ENCODE measurements around the gene ANAPC2. TPM values are rescaled to one million over a fixed set of nuclear protein-coding genes. Genes with fewer than 3 reads are reported as not detected.
A peak's percentile ranks its signal among the peaks of the same experiment; 100 is the strongest.

The ANAPC2 gene
- total RNA-seq, 2 donors from 2014 or later: 32.5 to 64.5 TPM

DNA sequence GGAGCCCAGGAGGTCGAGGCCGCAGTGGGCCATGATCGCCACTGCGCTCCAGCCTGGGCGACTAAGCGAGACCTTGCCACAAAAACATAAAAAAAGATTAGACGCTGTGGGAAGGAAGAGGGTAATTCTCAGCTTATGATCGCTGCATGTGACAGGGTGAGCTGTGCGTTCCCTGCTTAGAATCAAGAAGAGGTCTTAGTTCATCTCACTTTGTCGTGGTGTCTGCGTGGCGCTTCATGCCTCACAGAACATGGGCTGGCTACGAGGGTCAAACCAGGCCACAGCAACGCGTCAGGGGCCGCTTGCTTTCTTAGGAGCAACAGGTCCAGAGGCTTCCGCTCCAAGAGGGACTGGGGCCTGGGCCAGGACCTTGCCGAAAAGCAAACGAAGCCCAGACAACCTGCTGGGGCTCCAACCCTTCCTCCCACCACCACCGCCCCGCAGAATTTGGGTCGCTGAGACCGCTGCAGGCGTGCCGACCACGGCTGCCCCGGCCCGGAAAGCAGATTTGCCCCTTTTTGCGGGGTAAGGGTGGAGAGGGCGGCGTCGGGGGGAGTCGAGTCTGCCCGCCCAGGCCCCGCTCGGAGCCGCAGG lies 59.4 kb downstream of the ANAPC2 start:
- no peak for DNase-seq (ENCODE audit: low spot score)
- WGBS: 24% methylated on average over 37 of the region's 37 CpGs
- Histone ChIP-seq H3K36me3 (no peaks in the 10 kb centered on the region), H3K4me3 (peak overlapping the region; percentile 60 to 69), H3K27me3 (replicated peaks; ENCODE audit: insufficient read depth) (no peaks in the 10 kb centered on the region), H3K27ac (peak overlapping the region; percentile 63 to 67), H3K9me3 (no peaks in the 10 kb centered on the region), H3K4me1 (replicated peaks) (peaks cover 4% of the 10 kb centered on the region)
- intact Hi-C loops (cut with DNase I): no loop called here
- TF ChIP-seq, protein P1, sequence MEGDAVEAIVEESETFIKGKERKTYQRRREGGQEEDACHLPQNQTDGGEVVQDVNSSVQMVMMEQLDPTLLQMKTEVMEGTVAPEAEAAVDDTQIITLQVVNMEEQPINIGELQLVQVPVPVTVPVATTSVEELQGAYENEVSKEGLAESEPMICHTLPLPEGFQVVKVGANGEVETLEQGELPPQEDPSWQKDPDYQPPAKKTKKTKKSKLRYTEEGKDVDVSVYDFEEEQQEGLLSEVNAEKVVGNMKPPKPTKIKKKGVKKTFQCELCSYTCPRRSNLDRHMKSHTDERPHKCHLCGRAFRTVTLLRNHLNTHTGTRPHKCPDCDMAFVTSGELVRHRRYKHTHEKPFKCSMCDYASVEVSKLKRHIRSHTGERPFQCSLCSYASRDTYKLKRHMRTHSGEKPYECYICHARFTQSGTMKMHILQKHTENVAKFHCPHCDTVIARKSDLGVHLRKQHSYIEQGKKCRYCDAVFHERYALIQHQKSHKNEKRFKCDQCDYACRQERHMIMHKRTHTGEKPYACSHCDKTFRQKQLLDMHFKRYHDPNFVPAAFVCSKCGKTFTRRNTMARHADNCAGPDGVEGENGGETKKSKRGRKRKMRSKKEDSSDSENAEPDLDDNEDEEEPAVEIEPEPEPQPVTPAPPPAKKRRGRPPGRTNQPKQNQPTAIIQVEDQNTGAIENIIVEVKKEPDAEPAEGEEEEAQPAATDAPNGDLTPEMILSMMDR (IDR thresholded peaks at IDR 0.05): no peak
- no peak for TF ChIP-seq POLR2AphosphoS5 (IDR thresholded peaks at IDR 0.05)
- no peak for TF ChIP-seq POLR2A (IDR thresholded peaks at IDR 0.05)

DNA sequence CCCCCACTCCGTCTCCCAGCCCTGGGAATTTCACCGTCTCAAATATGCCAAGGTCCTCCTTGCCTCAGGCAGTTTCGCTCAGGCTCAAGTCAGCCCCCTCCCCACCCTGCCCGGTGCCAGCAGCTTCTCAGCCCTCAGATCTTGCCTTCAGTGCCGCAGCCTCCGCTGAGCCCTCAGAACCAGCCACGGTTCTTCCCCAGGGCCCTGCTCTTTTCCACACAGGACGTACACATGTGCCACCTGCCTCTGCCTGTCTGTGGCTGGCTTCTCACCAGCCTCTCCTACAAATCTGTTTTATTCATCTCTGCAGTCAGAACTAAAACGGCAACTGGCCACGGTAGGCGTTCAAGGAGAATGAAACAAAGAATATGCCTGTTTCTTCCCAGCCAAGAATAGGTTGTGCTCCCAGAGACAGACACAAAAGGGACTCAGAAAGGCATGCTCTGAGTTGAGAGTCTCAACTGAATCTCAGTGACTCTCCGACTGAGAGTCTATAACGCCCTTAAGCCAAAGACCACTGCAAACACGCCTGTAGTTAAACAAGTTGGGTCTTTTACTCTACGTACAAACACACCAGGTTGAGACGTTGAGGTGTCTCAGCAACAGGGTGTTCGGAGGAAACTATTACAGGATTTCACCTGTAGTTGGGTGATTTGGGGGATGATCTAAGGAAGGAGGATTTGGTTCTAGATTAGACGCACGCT lies 60.0 kb downstream of the ANAPC2 start:
- Histone ChIP-seq H3K27ac (no peak overlapping the region), H3K36me3 (no peaks in the 10 kb centered on the region), H3K9me3 (no peaks in the 10 kb centered on the region), H3K4me3 (peak overlapping the region in 1 of 2 donors; percentile 69), H3K27me3 (replicated peaks; ENCODE audit: insufficient read depth) (no peaks in the 10 kb centered on the region), H3K4me1 (replicated peaks) (peaks cover 4% of the 10 kb centered on the region)
- WGBS: 76% methylated on average over 19 of the region's 19 CpGs
- no peak for DNase-seq (ENCODE audit: low spot score)
- intact Hi-C loops (cut with DNase I): no loop called here
- no peak for TF ChIP-seq POLR2A (IDR thresholded peaks at IDR 0.05)
- no peak for TF ChIP-seq POLR2AphosphoS5 (IDR thresholded peaks at IDR 0.05)
- TF ChIP-seq, protein P1 (IDR thresholded peaks at IDR 0.05): no peak

DNA sequence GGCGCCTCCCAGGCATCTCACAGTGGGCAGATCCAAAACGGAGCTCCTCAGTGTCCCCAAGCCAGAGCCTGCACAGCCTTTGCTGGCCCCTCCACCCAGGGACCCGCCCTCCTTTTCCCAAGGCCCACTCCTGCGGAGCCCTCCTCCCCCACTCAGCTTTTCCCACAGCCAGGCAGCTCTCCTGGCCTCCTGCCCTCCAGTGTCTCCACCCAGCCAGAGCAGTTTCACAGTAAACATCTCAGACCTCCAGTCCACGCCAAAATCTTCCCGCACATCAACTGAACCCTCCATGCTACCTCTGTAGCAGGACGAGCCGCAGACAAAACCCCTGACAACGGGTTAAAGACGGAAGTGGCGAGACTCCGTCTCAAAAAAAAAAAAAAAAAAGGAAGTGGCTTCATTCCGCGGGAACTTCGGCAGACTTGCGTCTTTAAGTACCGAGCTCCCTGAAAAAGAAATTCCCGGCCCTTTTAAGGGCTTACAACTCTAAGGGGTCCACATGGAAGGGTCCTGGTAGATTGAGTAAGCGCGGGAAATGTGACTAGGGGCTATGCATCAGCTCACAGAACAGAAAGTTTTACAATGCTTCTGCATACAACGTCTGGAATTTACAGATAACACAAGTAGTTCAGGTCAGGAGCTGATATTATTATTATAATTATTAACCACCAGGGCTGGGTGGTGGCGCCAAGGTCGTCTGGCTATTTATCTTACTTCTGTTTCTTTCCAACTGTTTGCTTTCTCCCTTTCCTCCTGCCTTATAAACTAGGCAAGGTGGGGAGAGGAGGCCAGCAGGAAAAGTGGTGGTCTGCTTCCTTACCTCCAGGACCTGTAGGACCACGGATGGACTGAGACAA lies 60.8 kb downstream of the ANAPC2 start:
- intact Hi-C loops (cut with DNase I): no loop called here

DNA sequence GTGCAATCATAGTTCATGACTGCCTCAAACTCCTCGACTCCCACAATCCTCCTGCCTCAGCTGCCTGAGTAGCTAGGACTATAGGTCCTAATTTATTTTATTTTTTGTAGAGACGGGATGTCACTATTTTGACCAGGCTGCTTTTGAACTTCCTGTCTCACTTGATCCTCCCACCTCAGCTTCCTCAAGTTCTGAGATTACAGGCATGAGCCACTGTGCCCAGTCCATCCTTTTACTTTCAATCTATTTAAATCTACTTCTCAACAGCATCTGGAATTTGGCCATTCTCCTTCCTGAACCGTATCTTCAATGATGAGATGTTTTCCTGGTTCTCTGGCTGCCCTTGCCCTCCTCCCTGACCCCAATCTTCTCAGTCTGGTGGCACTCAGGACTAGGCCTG lies 61.6 kb downstream of the ANAPC2 start:
- intact Hi-C loops (cut with DNase I): no loop called here
- no peak for DNase-seq (ENCODE audit: low spot score)
- 60% methylated on average over 3 of the region's 3 CpGs for WGBS
- Histone ChIP-seq H3K4me3 (no peak overlapping the region), H3K9me3 (no peaks in the 10 kb centered on the region), H3K27ac (peak overlapping the region in 1 of 2 donors; percentile 11), H3K27me3 (replicated peaks; ENCODE audit: insufficient read depth) (no peaks in the 10 kb centered on the region), H3K4me1 (replicated peaks) (peaks cover 4% of the 10 kb centered on the region), H3K36me3 (no peaks in the 10 kb centered on the region)
- TF ChIP-seq POLR2A (IDR thresholded peaks at IDR 0.05) (no peak), POLR2AphosphoS5 (IDR thresholded peaks at IDR 0.05) (no peak)
- TF ChIP-seq, protein P1 (IDR thresholded peaks at IDR 0.05): no peak

More for the DNA sequence above, 60.8 kb downstream of the ANAPC2 start:
- TF ChIP-seq, protein P1 (IDR thresholded peaks at IDR 0.05): no peak
- TF ChIP-seq POLR2A (IDR thresholded peaks at IDR 0.05): no peak
- WGBS: 48% methylated on average over 24 of the region's 24 CpGs
- H3K9me3 ChIP-seq: no peaks in the 10 kb centered on the region
- H3K27me3 ChIP-seq (replicated peaks; ENCODE audit: insufficient read depth): no peaks in the 10 kb centered on the region
- H3K4me3 ChIP-seq: no peak overlapping the region
- no peaks in the 10 kb centered on the region for H3K36me3 ChIP-seq
- peaks cover 4% of the 10 kb centered on the region for H3K4me1 ChIP-seq (replicated peaks)
- no peak for DNase-seq (ENCODE audit: low spot score)
- peak overlapping the region in 1 of 2 donors; percentile 11 for H3K27ac ChIP-seq

Small RNA genes lying within 50 kb of the gene (microRNA-seq; reads per million reads assigned to microRNA genes)
- gene MIR3621: not detected

Small RNA genes lying within 50 kb of the gene (small RNA-seq; reads per million reads assigned to genes)
- gene MIR3621: 0 reads per million in 2 donors

Other genes starting within 250 kb of the ANAPC2 start
- gene FBXW5, start 243.8 kb downstream of the ANAPC2 start, total RNA-seq: 100 to 1,000 TPM; 199 to 304 TPM
- not detected for gene C8G, start 243.3 kb downstream of the ANAPC2 start, total RNA-seq
- 10 to 100 TPM in 1 of 2 donors, 1 to 10 TPM in 1; 4.1 to 13.7 TPM for gene LCN12, start 236.3 kb downstream of the ANAPC2 start, total RNA-seq
- 1,000 to 10,000 TPM in 1 of 2 donors, 10 to 100 TPM in 1; 59.4 to 5,242 TPM for gene PTGDS, start 211.1 kb downstream of the ANAPC2 start, total RNA-seq
- gene LCNL1, start 205.6 kb downstream of the ANAPC2 start, total RNA-seq: 10 to 100 TPM in 1 of 2 donors, under 1 TPM in 1; 0.41 to 22.5 TPM
- gene PAXX, start 196.1 kb downstream of the ANAPC2 start, total RNA-seq: 10 to 100 TPM; 61.6 to 71.8 TPM
- 1 to 10 TPM; 4.2 to 6.7 TPM for gene CLIC3, start 192.0 kb downstream of the ANAPC2 start, total RNA-seq
- gene ABCA2, start 160.3 kb downstream of the ANAPC2 start, total RNA-seq: 10 to 100 TPM; 27.4 to 79.1 TPM
- under 1 TPM in 1 of 2 donors, not detected in 1; 0.57 TPM for gene FUT7, start 156.5 kb downstream of the ANAPC2 start, total RNA-seq
- 100 to 1,000 TPM; 384 to 427 TPM for gene NPDC1, start 142.4 kb downstream of the ANAPC2 start, total RNA-seq
- 10 to 100 TPM in 1 of 2 donors, 1 to 10 TPM in 1; 9.8 to 10.9 TPM for gene ENTPD2, start 134.5 kb downstream of the ANAPC2 start, total RNA-seq
- 10 to 100 TPM in 1 of 2 donors, 1 to 10 TPM in 1; 7.2 to 17.2 TPM for gene SAPCD2, start 118.0 kb downstream of the ANAPC2 start, total RNA-seq
- 10 to 100 TPM in 1 of 2 donors, 1 to 10 TPM in 1; 8.2 to 19.9 TPM for gene UAP1L1, start 111.0 kb downstream of the ANAPC2 start, total RNA-seq
- gene MAN1B1, start 101.6 kb downstream of the ANAPC2 start, total RNA-seq: 100 to 1,000 TPM in 1 of 2 donors, 10 to 100 TPM in 1; 67.4 to 107 TPM
- gene DPP7, start 73.8 kb downstream of the ANAPC2 start, total RNA-seq: 100 to 1,000 TPM; 147 to 235 TPM
- 1 to 10 TPM in 1 of 2 donors, under 1 TPM in 1; 0.59 to 1.8 TPM for gene GRIN1, start 49.4 kb downstream of the ANAPC2 start, total RNA-seq
- gene LRRC26, start 18.5 kb downstream of the ANAPC2 start, total RNA-seq: 100 to 1,000 TPM; 183 to 582 TPM
- 1 to 10 TPM in 1 of 2 donors, not detected in 1; 3.1 TPM for gene TMEM210, start 16.5 kb downstream of the ANAPC2 start, total RNA-seq
- gene SSNA1, start 116 bp upstream of the ANAPC2 start, total RNA-seq: 100 to 1,000 TPM; 114 to 124 TPM
- gene TPRN, start 12.2 kb upstream of the ANAPC2 start, total RNA-seq: 10 to 100 TPM; 26.1 to 30.4 TPM
- gene TMEM203, start 17.1 kb upstream of the ANAPC2 start, total RNA-seq: 10 to 100 TPM; 35.3 to 47.8 TPM
- gene NDOR1, start 17.1 kb upstream of the ANAPC2 start, total RNA-seq: 10 to 100 TPM; 18.5 to 31.9 TPM
- 1 to 10 TPM; 3.8 to 6.2 TPM for gene RNF208, start 33.7 kb upstream of the ANAPC2 start, total RNA-seq
- 1 to 10 TPM; 2.7 to 4.9 TPM for gene CYSRT1, start 36.6 kb upstream of the ANAPC2 start, total RNA-seq
- gene RNF224, start 38.9 kb upstream of the ANAPC2 start, total RNA-seq: not detected
- gene SLC34A3, start 42.3 kb upstream of the ANAPC2 start, total RNA-seq: under 1 TPM in 1 of 2 donors, not detected in 1; 0.57 TPM
- gene TUBB4B, start 52.7 kb upstream of the ANAPC2 start, total RNA-seq: 100 to 1,000 TPM; 279 to 484 TPM
- 1 to 10 TPM in 1 of 2 donors, not detected in 1; 4.2 TPM for gene STPG3, start 62.7 kb upstream of the ANAPC2 start, total RNA-seq
- gene NELFB, start 66.8 kb upstream of the ANAPC2 start, total RNA-seq: 10 to 100 TPM; 44.9 to 82.1 TPM
- gene TOR4A, start 89.2 kb upstream of the ANAPC2 start, total RNA-seq: 1 to 10 TPM; 1.6 to 7.3 TPM
- gene NRARP, start 113.7 kb upstream of the ANAPC2 start, total RNA-seq: 10 to 100 TPM; 22.4 to 24.3 TPM
- 10 to 100 TPM; 32.6 to 44.8 TPM for gene EXD3, start 234.6 kb upstream of the ANAPC2 start, total RNA-seq
- 10 to 100 TPM in 1 of 2 donors, 1 to 10 TPM in 1; 7.5 to 17.1 TPM for gene NOXA1, start 234.8 kb upstream of the ANAPC2 start, total RNA-seq

Measured in prostate gland (tissue), 2 donors.